IPS-18a (cell line): ENCODE measurements around the gene RAB44.

Experiments
- H3K27ac ChIP-seq: one replicate; pipeline ENCODE4 v1.5.1; 2013; ENCODE audit warnings: low read length
- H3K27me3 ChIP-seq: one replicate; pipeline ENCODE4 v1.6.1; 2013; ENCODE audit warnings: mild to moderate bottlenecking, low read length; ENCODE audit not compliant: control insufficient read depth, insufficient read depth
- H3K36me3 ChIP-seq: one replicate; pipeline ENCODE4 v1.6.1; 2013; ENCODE audit warnings: low read depth, low read length; ENCODE audit not compliant: control insufficient read depth
- H3K4me1 ChIP-seq: one replicate; pipeline ENCODE4 v1.6.1; 2013; ENCODE audit warnings: low read depth, low read length; ENCODE audit not compliant: control insufficient read depth
- H3K4me3 ChIP-seq: one replicate; pipeline ENCODE4 v1.5.1; 2013; ENCODE audit warnings: low read length
- H3K9ac ChIP-seq: one replicate; pipeline ENCODE4 v1.6.1; 2013; ENCODE audit warnings: mild to moderate bottlenecking, low read length, moderate library complexity
- H3K9me3 ChIP-seq: one replicate; pipeline ENCODE4 v1.6.1; 2013; ENCODE audit warnings: low read depth, low read length; ENCODE audit not compliant: control insufficient read depth

RAB44 gene

DNA sequence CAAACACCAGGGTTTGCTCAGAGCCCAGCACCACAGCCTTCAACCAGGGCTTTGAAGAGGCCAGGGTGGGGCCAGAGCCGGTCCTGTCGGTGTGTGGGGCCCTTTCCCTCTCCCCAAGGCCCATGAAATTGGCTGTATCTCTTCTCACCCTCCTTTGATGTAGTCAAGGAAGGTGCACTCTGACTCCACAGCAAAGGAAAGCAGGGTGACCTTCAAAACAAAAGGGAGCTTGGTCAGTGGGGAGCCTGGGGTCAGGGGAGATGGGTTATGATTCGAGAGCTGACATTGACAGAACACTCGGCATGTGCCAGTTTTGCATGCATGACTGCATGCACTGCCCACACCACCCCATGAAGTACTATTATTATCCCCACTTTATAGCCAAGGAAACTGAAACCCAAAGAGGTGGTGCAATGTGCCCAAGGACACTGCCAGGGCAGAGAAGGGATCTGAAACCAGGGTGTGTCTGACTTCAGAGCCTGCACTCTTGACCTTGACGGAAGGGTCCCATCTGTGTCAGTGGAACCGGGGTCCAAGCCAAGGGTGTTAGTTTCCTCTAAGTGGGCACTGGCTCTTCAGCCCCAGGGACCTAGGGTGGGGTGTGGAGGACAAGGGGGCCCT lies 55.4 kb downstream of the RAB44 start:
- no peaks in the 10 kb centered on the region for H3K36me3 ChIP-seq

DNA sequence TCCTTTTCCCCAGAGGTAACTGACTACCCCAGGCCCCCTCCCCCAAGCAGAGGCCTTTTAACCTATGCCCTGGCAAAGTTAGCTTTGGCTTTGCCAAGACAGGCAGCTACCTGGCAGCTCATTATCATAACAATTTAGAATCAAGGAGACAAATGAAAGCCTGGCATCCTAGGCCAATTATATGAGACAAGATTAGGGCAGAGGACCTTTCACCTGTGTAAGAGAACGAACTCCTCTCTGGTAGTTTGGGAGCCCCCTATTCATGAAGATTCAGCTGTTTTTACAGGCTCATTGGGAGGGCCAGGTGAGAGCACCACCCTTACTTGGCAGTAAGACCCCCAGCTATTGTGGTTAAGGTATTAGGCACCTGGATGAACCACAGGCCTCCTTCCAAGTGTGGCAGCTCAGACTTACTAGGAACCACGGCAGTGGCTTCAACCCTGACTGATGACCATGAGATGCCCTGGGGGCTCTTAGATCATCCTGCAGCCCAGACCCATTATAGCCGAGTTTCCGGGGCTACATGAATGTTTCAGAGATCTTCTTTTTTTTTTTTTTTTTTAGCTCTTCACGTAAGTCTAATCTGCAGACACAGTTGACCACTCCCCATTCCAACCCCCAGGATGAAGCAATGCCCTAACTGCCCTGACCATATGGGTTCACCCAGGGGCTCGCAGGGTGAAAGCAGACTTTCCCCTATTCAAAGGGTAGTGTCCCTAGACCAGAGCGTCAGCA lies 56.2 kb downstream of the RAB44 start:
- no peaks in the 10 kb centered on the region for H3K27me3 ChIP-seq
- H3K9me3 ChIP-seq = no peaks in the 10 kb centered on the region
- no peak overlapping the region for H3K4me3 ChIP-seq
- no peak overlapping the region for H3K9ac ChIP-seq
- peaks cover 3% of the 10 kb centered on the region for H3K4me1 ChIP-seq
- H3K27ac ChIP-seq = no peak overlapping the region
- H3K36me3 ChIP-seq = no peaks in the 10 kb centered on the region

More for the DNA sequence above, 55.4 kb downstream of the RAB44 start:
- no peaks in the 10 kb centered on the region for H3K27me3 ChIP-seq
- no peaks in the 10 kb centered on the region for H3K9me3 ChIP-seq
- no peak overlapping the region for H3K9ac ChIP-seq
- no peak overlapping the region for H3K27ac ChIP-seq
- peaks cover 3% of the 10 kb centered on the region for H3K4me1 ChIP-seq
- H3K4me3 ChIP-seq = no peak overlapping the region

DNA sequence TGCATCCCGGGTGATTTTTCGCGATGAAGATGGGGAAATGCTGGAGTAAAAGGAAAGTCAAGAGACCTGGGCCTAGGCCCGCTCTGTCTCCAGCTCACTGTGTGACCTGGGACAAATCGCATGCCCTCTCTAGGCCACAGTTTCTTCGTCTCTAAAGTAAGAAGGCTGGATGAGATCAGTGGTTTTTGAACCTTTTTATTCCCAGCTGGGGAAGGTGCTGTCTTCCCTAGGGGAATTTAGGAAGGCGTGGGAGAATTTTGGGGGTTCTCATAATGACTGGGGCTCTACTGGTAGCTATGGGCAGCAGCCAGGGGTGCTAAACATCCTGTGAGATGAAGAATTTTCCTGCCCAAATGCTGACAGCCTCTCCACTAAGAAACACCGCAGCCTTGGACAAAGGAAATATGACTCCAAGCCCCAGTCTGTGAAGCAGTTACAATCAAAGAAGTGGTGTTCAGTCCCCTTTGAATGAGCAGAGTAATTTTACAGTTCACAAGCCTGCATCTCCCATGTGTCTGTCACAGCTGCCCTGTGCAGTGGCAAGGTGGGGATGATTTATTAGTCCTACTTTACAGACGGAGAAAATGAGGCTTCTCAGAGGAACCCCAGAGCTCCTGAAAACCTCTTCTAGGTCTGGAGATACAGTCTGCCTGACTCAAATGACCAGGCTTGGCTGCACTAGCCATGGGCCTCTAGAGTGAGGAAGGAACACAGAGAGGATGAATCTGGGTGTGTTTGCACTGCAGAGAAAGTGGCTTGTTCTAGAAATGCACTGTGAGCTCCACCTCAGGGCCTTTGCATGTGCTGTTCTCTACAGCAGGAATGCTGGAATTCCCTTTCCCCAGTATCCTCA lies 57.2 kb downstream of the RAB44 start:
- Histone ChIP-seq H3K9me3 (no peaks in the 10 kb centered on the region), H3K4me1 (peaks cover 3% of the 10 kb centered on the region), H3K27ac (no peak overlapping the region), H3K4me3 (no peak overlapping the region), H3K9ac (no peak overlapping the region), H3K36me3 (no peaks in the 10 kb centered on the region), H3K27me3 (no peaks in the 10 kb centered on the region)

DNA sequence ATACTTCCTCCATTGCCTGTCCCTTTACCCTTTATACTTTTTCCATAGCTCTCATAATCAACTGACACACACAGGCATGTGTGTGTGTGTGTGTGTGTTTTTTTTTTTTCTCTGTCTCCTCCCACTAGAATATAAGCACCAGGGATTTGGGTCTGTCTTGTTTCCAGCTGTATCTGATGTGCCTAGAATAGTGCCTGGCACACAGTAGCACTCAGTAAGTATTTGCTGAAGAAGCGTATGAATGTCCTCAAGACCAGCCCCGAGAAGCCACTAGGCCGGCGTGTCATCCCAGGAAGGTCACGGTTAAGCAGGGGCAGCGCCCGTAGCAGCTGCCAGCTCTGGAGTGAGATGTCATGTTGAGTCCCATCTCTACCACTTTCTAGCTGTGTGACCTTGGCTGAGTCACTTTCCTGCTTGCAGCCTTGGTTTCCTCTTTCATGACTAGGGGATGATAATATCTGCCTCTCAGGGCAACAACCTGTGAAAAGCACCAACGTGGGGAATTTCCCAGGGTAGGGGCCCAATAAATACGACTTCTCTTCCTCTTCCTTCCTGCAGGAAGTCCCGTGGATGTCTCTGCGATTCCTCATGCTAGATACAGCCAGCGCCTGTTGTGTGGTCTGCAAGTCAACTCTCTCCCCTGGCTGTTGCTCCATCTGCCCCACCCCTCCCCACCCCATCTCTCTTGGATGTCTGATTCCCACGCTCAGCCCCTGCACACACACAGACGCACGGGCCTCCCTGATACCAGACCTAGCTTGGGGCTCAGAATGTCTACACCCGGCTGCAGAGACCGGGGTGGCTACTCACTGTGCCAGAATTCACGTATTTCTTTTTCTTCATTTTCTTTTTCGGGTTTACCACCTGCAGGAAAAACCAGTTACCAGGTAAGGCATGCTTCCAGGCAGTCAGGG lies 58.1 kb downstream of the RAB44 start:
- H3K4me1 ChIP-seq = peaks cover 3% of the 10 kb centered on the region
- H3K27ac ChIP-seq = no peak overlapping the region
- H3K4me3 ChIP-seq = no peak overlapping the region
- H3K36me3 ChIP-seq = no peaks in the 10 kb centered on the region
- no peaks in the 10 kb centered on the region for H3K27me3 ChIP-seq
- H3K9ac ChIP-seq = no peak overlapping the region
- H3K9me3 ChIP-seq = no peaks in the 10 kb centered on the region

DNA sequence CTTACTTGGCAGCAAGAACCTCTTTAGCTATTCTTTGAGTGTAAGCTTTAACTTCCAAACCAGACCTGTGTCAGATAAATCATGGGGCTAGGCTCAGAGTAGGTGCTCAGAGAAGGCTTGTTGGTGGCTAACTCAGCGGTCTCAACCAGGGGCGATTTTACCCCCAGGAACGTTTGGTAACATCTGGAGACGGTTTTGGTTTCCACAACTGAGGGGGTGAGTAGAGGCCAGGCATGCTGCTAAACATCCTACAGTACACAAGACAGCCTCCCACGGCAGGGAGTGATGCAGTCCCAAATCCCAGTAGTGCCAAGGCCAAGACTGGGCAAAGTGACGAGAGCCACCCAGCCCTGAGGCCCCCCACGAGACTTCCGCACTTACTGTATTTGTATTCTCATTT lies 59.2 kb downstream of the RAB44 start:
- Histone ChIP-seq H3K27me3 (no peaks in the 10 kb centered on the region), H3K27ac (no peak overlapping the region), H3K4me3 (no peak overlapping the region), H3K9ac (no peak overlapping the region), H3K36me3 (no peaks in the 10 kb centered on the region), H3K9me3 (no peaks in the 10 kb centered on the region), H3K4me1 (peaks cover 3% of the 10 kb centered on the region)

DNA sequence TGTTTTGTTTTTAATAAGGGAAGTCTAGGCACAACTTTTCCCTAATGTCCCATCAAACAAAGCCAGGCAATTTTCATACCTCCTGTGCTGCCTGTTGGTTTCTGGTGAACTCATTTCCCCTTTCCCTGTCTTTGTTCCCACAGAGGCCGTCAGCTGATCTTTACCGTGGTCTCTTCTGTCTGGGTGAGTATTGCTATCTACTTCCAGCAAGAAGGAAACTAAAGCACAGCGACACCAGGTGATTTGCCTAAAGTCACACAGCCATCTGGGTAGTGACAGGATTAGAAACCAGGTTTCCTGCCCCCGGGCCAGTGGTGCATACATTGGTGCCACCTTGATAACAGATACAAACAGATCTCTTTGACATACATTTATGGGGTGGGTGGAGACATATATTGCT lies 59.6 kb downstream of the RAB44 start:
- Histone ChIP-seq H3K9ac (no peak overlapping the region), H3K4me3 (no peak overlapping the region), H3K36me3 (no peaks in the 10 kb centered on the region), H3K27me3 (no peaks in the 10 kb centered on the region), H3K9me3 (no peaks in the 10 kb centered on the region), H3K4me1 (peaks cover 3% of the 10 kb centered on the region), H3K27ac (no peak overlapping the region)

DNA sequence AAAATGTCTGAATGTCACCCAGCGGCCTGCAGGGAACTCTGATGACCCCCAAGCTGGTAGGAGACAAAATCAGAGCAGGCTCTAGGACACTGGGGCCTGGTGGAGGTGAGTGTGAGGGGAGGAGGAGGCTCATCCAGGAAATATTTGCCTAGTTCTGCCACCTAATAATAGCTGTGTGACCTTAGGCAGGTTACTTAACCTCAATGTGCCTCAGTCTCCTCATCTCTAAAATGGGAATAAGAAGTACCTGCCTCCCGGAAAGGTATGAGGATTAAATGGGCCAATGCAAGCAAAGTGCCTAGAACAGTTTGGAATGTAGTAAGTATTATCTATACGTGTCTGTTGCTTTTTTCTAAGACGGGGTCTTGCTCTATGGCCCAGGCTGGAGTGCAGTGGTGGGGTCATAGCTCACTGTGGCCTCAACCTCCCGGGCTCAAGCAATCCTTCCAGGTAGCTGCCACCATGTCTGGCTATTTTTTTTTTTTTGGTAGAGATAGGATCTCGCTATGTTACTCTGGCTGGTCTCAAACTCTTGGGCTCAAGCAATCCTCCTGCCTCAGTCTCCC lies 60.4 kb downstream of the RAB44 start:
- no peaks in the 10 kb centered on the region for H3K36me3 ChIP-seq

DNA sequence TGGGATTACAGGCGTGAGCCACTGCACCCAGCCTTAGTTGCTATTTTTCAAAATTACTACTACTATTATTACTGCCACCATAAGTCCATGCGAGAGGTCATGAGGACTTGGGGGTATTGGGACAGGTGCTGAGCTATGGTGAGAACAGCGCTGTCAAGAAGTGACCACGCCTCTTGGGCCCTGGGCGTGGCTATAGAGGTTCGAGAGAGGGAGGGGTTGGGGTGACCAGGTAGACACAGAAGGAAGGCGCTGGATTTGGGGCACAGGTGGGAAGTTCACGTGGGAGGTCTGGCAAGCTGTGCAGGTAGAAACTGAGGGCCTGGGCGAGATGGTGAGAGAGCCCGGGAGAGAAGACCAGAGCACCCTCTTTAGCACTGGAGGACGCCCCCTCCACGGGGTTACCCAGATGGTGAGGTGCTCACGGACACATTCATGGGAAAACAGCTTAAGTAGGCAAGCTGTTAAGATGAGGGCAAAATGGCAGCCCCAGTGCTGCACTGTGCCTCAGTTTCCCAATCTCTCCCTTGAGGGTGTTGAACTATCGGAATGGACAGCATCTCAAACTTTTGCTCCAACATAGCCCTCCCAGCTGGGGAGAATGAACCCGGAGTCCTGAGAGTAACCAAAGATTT lies 61.0 kb downstream of the RAB44 start:
- H3K4me1 ChIP-seq = peaks cover 2% of the 10 kb centered on the region
- no peak overlapping the region for H3K4me3 ChIP-seq
- H3K9ac ChIP-seq = no peak overlapping the region
- no peaks in the 10 kb centered on the region for H3K9me3 ChIP-seq
- no peaks in the 10 kb centered on the region for H3K36me3 ChIP-seq
- no peak overlapping the region for H3K27ac ChIP-seq
- no peaks in the 10 kb centered on the region for H3K27me3 ChIP-seq

More for the DNA sequence above, 60.4 kb downstream of the RAB44 start:
- H3K4me3 ChIP-seq = no peak overlapping the region
- no peak overlapping the region for H3K27ac ChIP-seq
- peaks cover 3% of the 10 kb centered on the region for H3K4me1 ChIP-seq
- no peak overlapping the region for H3K9ac ChIP-seq
- no peaks in the 10 kb centered on the region for H3K9me3 ChIP-seq
- no peaks in the 10 kb centered on the region for H3K27me3 ChIP-seq

DNA sequence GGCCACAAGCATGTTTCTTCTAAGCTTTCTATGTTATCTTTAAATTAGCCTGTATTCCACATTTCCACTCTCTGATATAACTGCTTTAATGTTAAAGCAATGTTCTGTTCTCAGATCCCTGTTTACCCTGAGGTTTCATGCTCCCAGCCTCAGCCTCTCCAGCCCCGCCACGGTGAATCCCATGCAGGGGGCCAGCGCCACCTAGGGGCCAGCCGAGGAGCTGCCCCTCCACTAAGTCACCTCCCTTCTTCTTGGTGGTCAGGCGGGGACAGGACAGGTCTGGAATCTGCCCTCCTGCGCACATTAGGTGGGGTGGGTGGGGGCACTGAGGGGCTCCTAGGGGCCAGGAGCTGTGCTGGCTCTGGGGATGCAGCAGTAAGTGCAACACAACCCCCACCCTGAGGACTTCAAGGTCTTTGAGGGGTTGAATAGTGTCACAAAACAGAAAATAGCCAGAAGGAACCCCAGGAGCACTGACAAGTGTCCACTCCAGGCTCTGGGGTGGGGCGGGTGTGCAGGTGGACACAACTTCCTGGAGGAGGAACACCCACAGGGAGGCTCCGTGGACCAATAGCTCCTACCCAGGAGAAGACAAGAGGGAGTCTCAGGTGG lies 61.6 kb downstream of the RAB44 start:
- no peak overlapping the region for H3K4me3 ChIP-seq
- H3K27ac ChIP-seq = no peak overlapping the region

DNA sequence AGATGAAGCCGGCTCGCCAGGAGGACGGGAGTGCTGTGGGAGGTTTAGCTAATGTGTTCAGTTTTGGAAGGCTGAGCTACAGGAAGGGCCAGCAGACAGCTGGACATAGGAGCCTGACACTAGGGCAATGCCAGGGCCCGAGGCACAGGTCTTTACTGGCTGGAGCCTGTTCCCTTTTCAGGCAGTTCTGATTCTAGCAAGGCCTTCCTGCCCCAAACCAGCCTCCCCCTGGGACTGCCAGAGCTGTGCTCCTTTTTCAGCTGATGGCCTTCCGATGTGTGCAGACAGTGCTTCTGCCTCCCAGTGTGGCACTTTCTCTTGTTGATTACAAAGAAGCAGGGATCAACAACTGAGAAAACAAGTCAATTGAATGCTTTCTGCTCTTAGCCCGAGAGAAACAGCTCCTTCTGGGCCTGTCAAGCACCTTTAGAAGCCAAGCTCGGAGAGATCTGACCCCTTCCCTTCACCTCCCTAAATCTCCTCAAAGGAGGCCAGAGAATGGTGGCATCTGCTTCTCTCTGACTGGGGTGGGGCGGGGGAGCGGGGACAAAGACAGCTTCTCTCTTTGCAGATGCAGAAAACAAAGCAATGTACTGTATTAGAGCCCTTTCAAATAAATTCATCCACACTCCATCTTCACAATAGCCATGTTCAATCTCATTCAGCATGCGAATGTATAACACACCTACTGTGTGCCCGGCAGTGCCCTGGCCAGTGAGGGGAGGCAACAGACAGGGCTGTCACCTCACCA lies 63.2 kb downstream of the RAB44 start:
- Histone ChIP-seq H3K36me3 (no peaks in the 10 kb centered on the region), H3K9me3 (no peaks in the 10 kb centered on the region), H3K4me1 (peaks cover 3% of the 10 kb centered on the region), H3K27ac (no peak overlapping the region), H3K9ac (no peak overlapping the region), H3K27me3 (no peaks in the 10 kb centered on the region), H3K4me3 (no peak overlapping the region)

More for the DNA sequence above, 61.6 kb downstream of the RAB44 start:
- H3K4me1 ChIP-seq = peaks cover 2% of the 10 kb centered on the region
- H3K9ac ChIP-seq = no peak overlapping the region
- H3K9me3 ChIP-seq = no peaks in the 10 kb centered on the region
- no peaks in the 10 kb centered on the region for H3K27me3 ChIP-seq
- no peaks in the 10 kb centered on the region for H3K36me3 ChIP-seq
